GF-D8 (cell line): ENCODE measurements around the gene SPDEF.

Experiments used
- DNase-seq: peaks from one replicate; lab custom pipeline; 2025; lab: John Stamatoyannopoulos, UW

SPDEF gene

GRCh38 chr6:34544776-34545471 is 11.2 kb downstream of the SPDEF start:
- no peak for DNase-seq

DNA sequence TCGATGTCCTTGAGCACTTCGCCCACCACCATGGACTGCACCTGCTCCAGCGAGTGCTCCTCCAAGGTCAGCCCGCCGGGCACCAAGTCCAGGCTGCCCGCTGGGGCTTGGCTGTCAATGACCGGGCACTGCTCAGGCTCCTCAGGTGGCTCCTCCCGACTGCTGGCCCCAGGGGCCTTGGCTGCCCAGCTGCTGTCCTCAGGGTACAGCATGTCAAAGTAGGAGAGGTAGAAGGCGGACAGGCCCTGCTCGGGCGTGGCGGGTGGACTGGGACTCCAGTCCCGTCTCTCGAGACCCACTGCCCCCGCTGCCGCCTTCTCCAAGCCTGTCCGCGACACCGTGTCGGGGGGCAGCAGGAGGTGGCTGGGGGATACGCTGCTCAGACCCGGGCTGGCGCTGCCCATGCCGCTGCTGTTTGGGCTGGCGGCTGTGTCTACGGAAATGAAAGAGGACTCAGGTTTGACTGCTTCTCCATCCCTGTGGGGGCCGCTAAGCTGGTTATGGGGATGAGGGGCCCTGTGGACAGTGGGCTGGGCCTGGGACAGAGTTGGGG is 12.0 kb downstream of the SPDEF start:
- no peak for DNase-seq

DNA sequence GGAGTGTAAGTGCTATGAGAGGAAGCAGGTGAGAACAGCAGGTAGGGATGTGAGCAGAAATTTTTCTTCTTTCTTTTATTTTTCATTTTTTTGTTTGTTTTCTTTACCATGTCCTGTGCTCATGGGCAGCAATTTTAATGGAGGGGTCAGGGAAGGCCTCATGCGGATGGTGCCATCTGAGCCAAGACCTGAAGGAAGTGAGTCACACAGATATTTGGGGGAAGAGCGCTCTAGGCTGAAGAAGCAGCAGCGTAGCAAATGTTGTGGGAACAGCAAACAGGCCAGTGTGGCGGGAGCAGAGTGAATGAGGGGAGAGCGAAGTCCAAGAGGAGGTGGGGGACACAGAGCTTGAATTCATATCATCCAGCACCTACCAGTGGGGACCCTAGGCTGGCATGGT is 12.7 kb downstream of the SPDEF start:
- no peak for DNase-seq

DNA sequence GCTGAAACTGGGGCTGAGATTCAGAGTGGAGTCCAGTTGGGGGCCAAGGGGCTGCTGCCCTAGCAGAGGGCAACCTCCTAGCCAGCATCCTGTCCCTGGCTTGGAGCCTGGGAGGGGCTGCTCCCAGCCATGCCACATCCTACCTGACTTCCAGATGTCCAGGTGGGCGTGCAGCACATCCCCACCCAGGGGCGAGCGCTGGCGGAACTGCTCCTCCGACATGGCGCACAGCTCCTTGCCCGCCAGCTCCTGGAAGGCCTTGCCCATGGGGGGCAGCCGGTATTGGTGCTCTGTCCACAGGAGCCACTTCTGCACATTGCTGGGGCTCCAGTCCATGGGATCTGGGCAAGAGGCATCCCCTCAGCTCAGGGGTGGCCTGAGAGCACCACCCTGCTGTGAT is 15.3 kb downstream of the SPDEF start:
- DNase-seq = no peak

GRCh38 chr6:34540222-34540621 is 15.9 kb downstream of the SPDEF start:
- no peak for DNase-seq

GRCh38 chr6:34539181-34539580 is 16.9 kb downstream of the SPDEF start:
- no peak for DNase-seq

- no peak for DNase-seq
Observed at GRCh38 chr6:34538581-34538980, 17.5 kb downstream of the SPDEF start.

- DNase-seq = no peak
Observed at GRCh38 chr6:34537922-34538550, 18.1 kb downstream of the SPDEF start.

- no peak for DNase-seq
Observed at GRCh38 chr6:34536959-34537848, 18.9 kb downstream of the SPDEF start.

GRCh38 chr6:34536251-34536958 is 19.7 kb downstream of the SPDEF start:
- DNase-seq = no peak

DNA sequence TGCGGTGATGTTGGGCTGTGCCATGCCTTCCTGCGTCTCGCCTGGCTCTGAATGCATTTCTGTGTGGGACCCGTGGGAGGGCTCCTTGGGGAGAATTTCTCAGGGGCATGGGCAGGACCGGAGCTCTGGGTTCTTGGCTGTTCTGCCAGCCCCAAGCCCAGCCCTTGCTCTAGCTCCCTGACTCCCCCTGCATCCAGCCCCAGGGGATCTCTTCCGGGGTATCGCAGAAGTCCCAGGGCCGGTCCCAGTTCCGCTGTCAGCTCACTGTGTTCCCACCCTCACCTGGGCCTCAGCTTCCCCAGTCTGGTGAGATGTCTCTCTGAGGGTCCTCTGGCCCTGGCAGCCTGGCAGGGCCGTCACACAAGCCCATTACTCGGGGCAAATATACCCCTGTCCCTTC is 20.5 kb downstream of the SPDEF start:
- no peak for DNase-seq

- DNase-seq = no peak
Observed at GRCh38 chr6:34535199-34535598, 20.9 kb downstream of the SPDEF start.

DNA sequence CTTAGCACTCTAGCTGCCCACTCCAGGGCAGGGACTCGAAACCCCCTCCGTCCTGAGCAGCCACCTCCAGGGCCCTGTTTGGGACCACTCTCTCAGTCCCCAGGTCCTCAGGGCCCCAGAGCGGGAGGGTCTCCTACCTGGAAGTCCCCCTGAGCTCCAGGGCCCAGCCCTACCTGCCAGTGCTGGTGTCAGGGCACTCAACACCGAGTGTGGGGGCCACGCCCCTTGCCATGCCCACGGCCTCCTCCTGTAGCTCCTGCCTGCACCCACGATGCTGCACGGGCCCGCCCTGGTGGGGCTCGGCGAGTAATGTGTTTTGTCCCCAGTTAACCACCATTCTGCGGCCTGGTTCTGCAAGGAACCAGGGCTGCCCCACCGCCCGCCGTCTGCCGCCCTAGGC is 21.5 kb downstream of the SPDEF start:
- no peak for DNase-seq

- no peak for DNase-seq
Observed at GRCh38 chr6:34534146-34534545, 22.0 kb downstream of the SPDEF start.

GRCh38 chr6:34532230-34532629 is 23.9 kb downstream of the SPDEF start:
- no peak for DNase-seq

GRCh38 chr6:34531580-34532201 is 24.4 kb downstream of the SPDEF start:
- no peak for DNase-seq

DNA sequence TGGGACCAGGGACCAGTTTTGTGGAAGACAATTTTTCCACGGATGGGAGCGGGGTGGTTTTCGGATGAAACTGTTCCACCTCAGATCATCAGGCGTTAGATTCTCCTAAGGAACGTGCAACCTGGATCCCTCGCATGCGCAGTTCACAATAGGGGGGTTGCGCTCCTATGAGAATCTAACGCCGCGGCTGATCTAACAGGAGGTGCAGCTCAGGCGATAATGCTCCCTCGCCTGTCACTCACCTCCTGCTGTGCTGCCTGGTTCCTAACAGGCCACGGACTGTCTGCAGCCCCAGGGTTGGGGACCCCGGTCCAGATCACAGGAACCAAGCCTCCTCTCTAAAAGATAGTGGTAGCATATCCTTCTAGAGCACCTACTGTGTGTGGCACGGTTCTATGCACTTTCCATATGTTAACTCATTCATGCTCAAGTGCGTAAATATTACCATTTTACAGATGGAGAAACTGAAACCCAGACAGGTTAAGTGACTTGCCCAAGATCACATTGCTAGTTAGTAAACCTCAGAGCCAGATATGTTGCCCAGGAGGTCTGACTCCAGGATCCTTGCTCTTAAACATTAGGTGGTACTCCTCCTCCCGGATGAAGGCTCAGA is 25.3 kb downstream of the SPDEF start:
- no peak for DNase-seq

- no peak for DNase-seq
Observed at GRCh38 chr6:34529665-34530327, 26.3 kb downstream of the SPDEF start.

DNA sequence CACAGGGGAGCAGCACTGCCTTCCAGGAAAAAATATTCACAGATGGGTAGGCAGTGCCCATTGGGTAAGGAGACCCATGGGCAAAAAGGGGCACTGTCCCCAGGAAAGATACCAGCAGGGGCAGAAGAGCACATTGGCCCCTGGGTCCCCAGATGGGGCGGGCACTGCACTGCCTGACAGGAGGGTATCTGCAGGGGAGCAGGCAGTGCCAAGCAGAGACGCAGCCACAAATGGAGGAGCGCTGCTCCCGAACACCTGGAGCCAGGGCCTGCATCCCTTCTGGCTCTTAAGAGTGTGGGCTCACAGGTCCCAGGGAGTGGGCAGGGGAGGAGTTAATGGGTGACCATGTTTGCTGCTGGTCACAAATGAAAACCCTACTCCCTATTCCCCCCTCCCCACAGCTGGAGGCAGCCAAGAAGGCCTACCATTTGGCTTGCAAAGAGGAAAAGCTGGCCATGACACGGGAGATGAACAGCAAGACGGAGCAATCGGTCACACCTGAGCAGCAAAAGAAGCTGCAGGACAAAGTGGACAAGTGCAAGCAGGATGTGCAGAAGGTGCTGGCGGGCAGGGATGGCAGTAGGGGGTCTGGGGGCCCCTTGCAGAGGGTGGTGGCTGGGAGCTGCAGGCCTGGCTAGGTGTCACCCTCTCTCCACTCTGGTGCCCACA is 27.0 kb downstream of the SPDEF start:
- DNase-seq = no peak
